ENCODE data around the gene PAPSS1.
"Not testable (repeated sequence)": the region's sequence is repeated elsewhere in the genome, so short reads cannot be mapped to it uniquely, and the experiment has no call there.

PAPSS1 gene

GRCh38 chr4:107714256-107714655 lies 5.8 kb downstream of the PAPSS1 start:
- Mint-ChIP-seq H3K36me3 (peaks cover 14 to 25% of the 10 kb centered on the region in 2 donors), H3K9me3 (peaks cover 0 to 4% of the 10 kb centered on the region in 2 donors), H3K27ac (no peak overlapping the region), H3K4me3 (no peak overlapping the region), H3K4me1 (peaks cover 26 to 43% of the 10 kb centered on the region in 2 donors), H3K27me3 (no peaks in the 10 kb centered on the region)
- DNase-seq: no peak
- ATAC-seq (replicated peaks): no peak

- no peak overlapping the region for H3K4me3 Mint-ChIP-seq
- H3K4me1 Mint-ChIP-seq: peaks cover 13 to 23% of the 10 kb centered on the region in 2 donors
- H3K36me3 Mint-ChIP-seq: peaks cover 10 to 22% of the 10 kb centered on the region in 2 donors
- H3K27ac Mint-ChIP-seq: no peak overlapping the region
- H3K27me3 Mint-ChIP-seq: no peaks in the 10 kb centered on the region
- ATAC-seq (replicated peaks) (no peak), DNase-seq (no peak)
- H3K9me3 Mint-ChIP-seq: peaks cover 0 to 8% of the 10 kb centered on the region in 2 donors
These were observed 7.8 kb downstream of the PAPSS1 start for GRCh38 chr4:107712236-107712635.

GRCh38 chr4:107711831-107712230 lies 8.2 kb downstream of the PAPSS1 start:
- DNase-seq: no peak
- peaks cover 13 to 22% of the 10 kb centered on the region in 2 donors for H3K36me3 Mint-ChIP-seq

GRCh38 chr4:107710493-107711459 lies 9.3 kb downstream of the PAPSS1 start:
- no peak overlapping the region for H3K27ac Mint-ChIP-seq
- no peak overlapping the region for H3K4me3 Mint-ChIP-seq
- H3K9me3 Mint-ChIP-seq: peaks cover 5 to 13% of the 10 kb centered on the region in 2 donors
- DNase-seq (no peak), ATAC-seq (replicated peaks) (no peak)
- peaks cover 16 to 23% of the 10 kb centered on the region in 2 donors for H3K36me3 Mint-ChIP-seq
- no peaks in the 10 kb centered on the region for H3K27me3 Mint-ChIP-seq
- peaks cover 13 to 23% of the 10 kb centered on the region in 2 donors for H3K4me1 Mint-ChIP-seq

More at GRCh38 chr4:107711831-107712230, 8.2 kb downstream of the PAPSS1 start:
- no peak for ATAC-seq (replicated peaks)
- Mint-ChIP-seq H3K9me3 (peaks cover 0 to 8% of the 10 kb centered on the region in 2 donors), H3K4me1 (peaks cover 13 to 23% of the 10 kb centered on the region in 2 donors), H3K4me3 (no peak overlapping the region), H3K27ac (no peak overlapping the region), H3K27me3 (no peaks in the 10 kb centered on the region)

- Mint-ChIP-seq H3K9me3 (peaks cover 10 to 17% of the 10 kb centered on the region in 2 donors), H3K27ac (peak overlapping the region; percentile 9), H3K4me3 (no peak overlapping the region), H3K36me3 (peaks cover 22 to 31% of the 10 kb centered on the region in 2 donors), H3K4me1 (peaks cover 13 to 23% of the 10 kb centered on the region in 2 donors), H3K27me3 (no peaks in the 10 kb centered on the region)
- ATAC-seq (replicated peaks) (peak; percentile 86 to 96), DNase-seq (no peak)
These were observed 10.1 kb downstream of the PAPSS1 start for GRCh38 chr4:107709916-107710315.

GRCh38 chr4:107708225-107708624 lies 11.8 kb downstream of the PAPSS1 start:
- Mint-ChIP-seq H3K36me3 (peaks cover 19 to 33% of the 10 kb centered on the region in 2 donors), H3K27ac (no peak overlapping the region), H3K9me3 (peaks cover 14 to 22% of the 10 kb centered on the region in 2 donors), H3K27me3 (no peaks in the 10 kb centered on the region), H3K4me3 (no peak overlapping the region), H3K4me1 (peaks cover 13 to 17% of the 10 kb centered on the region in 2 donors)
- ATAC-seq (replicated peaks): no peak
- no peak for DNase-seq

- H3K9me3 Mint-ChIP-seq: peaks cover 14 to 26% of the 10 kb centered on the region in 2 donors
- H3K27ac Mint-ChIP-seq: no peak overlapping the region
- peaks cover 15 to 28% of the 10 kb centered on the region in 2 donors for H3K4me1 Mint-ChIP-seq
- no peak for DNase-seq
- ATAC-seq (replicated peaks): no peak
- no peaks in the 10 kb centered on the region for H3K27me3 Mint-ChIP-seq
- peaks cover 23 to 43% of the 10 kb centered on the region in 2 donors for H3K36me3 Mint-ChIP-seq
- H3K4me3 Mint-ChIP-seq: no peak overlapping the region
These were observed 14.1 kb downstream of the PAPSS1 start for GRCh38 chr4:107705742-107706556.

- Mint-ChIP-seq H3K27ac (no peak overlapping the region), H3K9me3 (peaks cover 14 to 17% of the 10 kb centered on the region in 2 donors), H3K36me3 (peaks cover 24 to 56% of the 10 kb centered on the region in 2 donors)
These were observed 18.5 kb downstream of the PAPSS1 start for GRCh38 chr4:107701565-107701964.

GRCh38 chr4:107699466-107700206 lies 20.4 kb downstream of the PAPSS1 start:
- DNase-seq (no peak), ATAC-seq (replicated peaks) (no peak)
- no peaks in the 10 kb centered on the region for H3K27me3 Mint-ChIP-seq

More at GRCh38 chr4:107701565-107701964, 18.5 kb downstream of the PAPSS1 start:
- H3K4me1 Mint-ChIP-seq: peaks cover 2 to 11% of the 10 kb centered on the region in 2 donors
- ATAC-seq (replicated peaks) (no peak), DNase-seq (no peak)
- no peaks in the 10 kb centered on the region for H3K27me3 Mint-ChIP-seq
- H3K4me3 Mint-ChIP-seq: no peak overlapping the region

GRCh38 chr4:107696187-107696586 lies 23.8 kb downstream of the PAPSS1 start:
- peaks cover 23 to 66% of the 10 kb centered on the region in 2 donors for H3K36me3 Mint-ChIP-seq
- DNase-seq; H3K27me3 Mint-ChIP-seq; H3K9me3 Mint-ChIP-seq; ATAC-seq (replicated peaks); H3K4me1 Mint-ChIP-seq; H3K27ac Mint-ChIP-seq; H3K4me3 Mint-ChIP-seq: not testable (repeated sequence)

More at GRCh38 chr4:107699466-107700206, 20.4 kb downstream of the PAPSS1 start:
- Mint-ChIP-seq H3K36me3 (peaks cover 19 to 61% of the 10 kb centered on the region in 2 donors), H3K27ac (no peak overlapping the region), H3K9me3 (peaks cover 4 to 9% of the 10 kb centered on the region in 2 donors), H3K4me1 (peaks cover 4 to 11% of the 10 kb centered on the region in 2 donors), H3K4me3 (no peak overlapping the region)

GRCh38 chr4:107693132-107693531 lies 26.9 kb downstream of the PAPSS1 start:
- DNase-seq (no peak), ATAC-seq (replicated peaks) (no peak)
- Mint-ChIP-seq H3K36me3 (peaks cover 15 to 43% of the 10 kb centered on the region in 2 donors), H3K4me3 (no peak overlapping the region), H3K4me1 (peaks cover 0 to 2% of the 10 kb centered on the region in 2 donors), H3K9me3 (no peaks in the 10 kb centered on the region), H3K27me3 (no peaks in the 10 kb centered on the region), H3K27ac (no peak overlapping the region)

- ATAC-seq (replicated peaks) (no peak), DNase-seq (no peak)
- H3K27me3 Mint-ChIP-seq: no peaks in the 10 kb centered on the region
- no peaks in the 10 kb centered on the region for H3K9me3 Mint-ChIP-seq
- no peak overlapping the region for H3K4me3 Mint-ChIP-seq
- peaks cover 10 to 37% of the 10 kb centered on the region in 2 donors for H3K36me3 Mint-ChIP-seq
- H3K27ac Mint-ChIP-seq: no peak overlapping the region
- peaks cover 0 to 2% of the 10 kb centered on the region in 2 donors for H3K4me1 Mint-ChIP-seq
These were observed 27.8 kb downstream of the PAPSS1 start for GRCh38 chr4:107692202-107692601.

- ATAC-seq (replicated peaks) (no peak), DNase-seq (no peak)
- H3K36me3 Mint-ChIP-seq: peaks cover 8 to 37% of the 10 kb centered on the region in 2 donors
- H3K4me3 Mint-ChIP-seq: no peak overlapping the region
- peaks cover 0 to 2% of the 10 kb centered on the region in 2 donors for H3K4me1 Mint-ChIP-seq
- no peaks in the 10 kb centered on the region for H3K9me3 Mint-ChIP-seq
- no peak overlapping the region for H3K27ac Mint-ChIP-seq
- no peaks in the 10 kb centered on the region for H3K27me3 Mint-ChIP-seq
These were observed 28.7 kb downstream of the PAPSS1 start for GRCh38 chr4:107691378-107691777.
